Upper lobe of left lung (tissue), 6 donors: ENCODE measurements around the gene TSPEAR. TPM values are rescaled to one million over a fixed set of nuclear protein-coding genes. Genes with fewer than 3 reads are reported as not detected.

ENCODE experiments used
- ATAC-seq, 2 donors: fragments of 200-7000 bp; cut with Tn5 transposase; one replicate each; pipeline ENCODE4 v1.9.1; 2022; ENCODE audit warnings: mild to moderate bottlenecking in 2 of 2, moderate library complexity in 2 of 2; ENCODE audit not compliant: low FRiP score in 2 of 2
- DNase-seq, 2 donors: peaks; one replicate each; pipeline ENCODE4 v3.0.0-alpha.2; 2019 to 2020
- H3K27ac ChIP-seq, 4 donors: fragments of 200-600 bp; sonication (generic); one replicate each; pipeline ENCODE4 v1.5.1; 2016 to 2019
- H3K27me3 ChIP-seq, 4 donors: fragments of 200-600 bp; sonication (generic); one replicate each; pipeline ENCODE4 v1.5.1; 2017 to 2019
- H3K36me3 ChIP-seq, 4 donors: fragments of 200-600 bp; sonication (generic); one replicate each; pipeline ENCODE4 v1.5.1; 2016 to 2019
- H3K4me1 ChIP-seq, 4 donors: fragments of 200-600 bp; sonication (generic); one replicate each; pipeline ENCODE4 v1.5.1; 2018 to 2019
- H3K4me3 ChIP-seq, 4 donors: fragments of 200-600 bp; sonication (generic); one replicate each; pipeline ENCODE4 v1.5.1; 2017 to 2019; ENCODE audit warnings: mild to moderate bottlenecking in 2 of 4, moderate library complexity in 1 of 4
- H3K9me3 ChIP-seq, 4 donors: fragments of 200-600 bp; sonication (generic); one replicate each; pipeline ENCODE4 v1.5.1; 2018 to 2019
- EP300 ChIP-seq, 4 donors: sonication (generic); formaldehyde crosslinking; IDR thresholded peaks; one replicate each; pipeline ENCODE4 v1.5.1; 2017; ENCODE audit warnings: antibody characterized with exemption in 4 of 4, control low read depth in 2 of 4
- POLR2A ChIP-seq, 4 donors: fragments of 450-650 bp; IDR thresholded peaks; one replicate each; pipeline ENCODE4 v1.5.1; 2016 to 2017; ENCODE audit warnings: antibody characterized with exemption in 4 of 4, mild to moderate bottlenecking in 2 of 4
- POLR2AphosphoS5 ChIP-seq, 2 donors: sonication (generic); formaldehyde crosslinking; IDR thresholded peaks; one replicate each; pipeline ENCODE4 v1.5.1; 2017; ENCODE audit warnings: antibody characterized with exemption in 2 of 2
- WGBS, 2 donors: methylation state at CpG; one replicate each; pipeline ENCODE4 v1.1.5; 2017 to 2018; 5-methylcytosine and 5-hydroxymethylcytosine counted together
- small RNA-seq, 4 donors: library from RNA; depleted of rRNA; stranded (forward); fragments of <200 nt; gene quantifications; one replicate each; pipeline ENCODE3, GENCODE V24; 2016
- total RNA-seq, 6 donors: library from RNA; depleted of rRNA in 4 of 6; stranded (reverse); fragments of >200 nt in 4 of 6; gene quantifications; one replicate each; pipeline versions ENCODE4 v1.1.0 to v1.2.1, GENCODE V29; 2016 to 2021
- TF ChIP-seq, protein P1 (sequence below), 6 experiments: fragments of 450-650 bp in 4 of 6; fragments of 200-600 bp in 2 of 6; sonication (generic) in 2 of 6; IDR thresholded peaks; one replicate each; pipeline ENCODE4 v1.5.1; 2016 to 2019; ENCODE audit warnings: antibody characterized with exemption in 6 of 6
- donor health status: DM: no; HTN: no; CAD: no; lungs with moderate emphysema.
- donor health status: DM: no; HTN: yes; CAD: no; lungs with severe emphysema.

TSPEAR gene
- total RNA-seq, 6 donors from 2014 or later: 0.14 to 0.17 TPM; not detected in 4

DNA sequence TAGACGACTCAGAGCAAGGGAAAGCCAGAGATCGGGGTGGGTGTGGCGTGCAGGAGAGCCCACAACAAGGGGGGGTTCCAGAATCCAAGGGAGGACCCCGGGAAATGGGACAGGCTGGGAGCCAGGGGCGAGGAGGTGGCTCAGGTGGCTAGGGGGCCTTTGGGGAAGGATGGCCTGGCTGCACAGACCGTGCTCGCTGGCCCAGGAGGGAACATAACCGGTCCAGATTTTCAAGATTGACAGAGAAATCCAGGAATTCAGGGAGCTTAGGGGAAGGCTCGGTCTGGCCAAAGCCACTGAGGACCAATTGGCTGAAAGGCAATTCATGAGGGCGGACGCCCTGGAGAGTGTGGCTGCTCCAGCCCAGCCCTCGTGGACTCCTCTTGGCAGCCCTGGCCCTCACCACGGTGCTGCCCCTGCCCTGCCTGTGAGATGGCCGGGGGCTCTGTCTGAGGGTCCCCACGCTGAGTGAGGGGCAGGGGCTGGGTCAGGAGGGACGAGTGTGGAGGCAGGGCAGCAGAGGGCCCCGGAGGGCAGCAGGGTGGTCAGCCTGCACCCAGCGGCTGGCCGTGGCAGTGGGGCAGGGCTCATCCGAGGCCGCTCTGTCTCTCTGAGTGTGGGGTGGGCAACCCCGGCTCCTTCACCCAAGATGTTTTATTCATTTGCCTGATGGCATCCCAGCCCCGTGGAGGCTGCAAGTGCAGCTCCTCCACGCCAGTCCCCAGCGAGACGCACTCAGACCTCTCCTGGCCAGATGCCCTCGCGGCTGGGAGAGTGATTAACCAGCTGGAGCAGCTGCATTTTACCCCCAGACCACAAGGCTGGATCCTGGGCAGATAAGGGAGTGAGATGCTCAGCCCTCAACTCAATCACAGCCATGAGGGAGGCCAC is 261.7 kb downstream of the TSPEAR start:
- H3K27ac ChIP-seq: no peak overlapping the region
- TF ChIP-seq POLR2A (IDR thresholded peaks at IDR 0.05): no peak
- TF ChIP-seq POLR2AphosphoS5 (IDR thresholded peaks at IDR 0.05): no peak
- TF ChIP-seq EP300 (IDR thresholded peaks at IDR 0.05): no peak
- TF ChIP-seq, protein P1, sequence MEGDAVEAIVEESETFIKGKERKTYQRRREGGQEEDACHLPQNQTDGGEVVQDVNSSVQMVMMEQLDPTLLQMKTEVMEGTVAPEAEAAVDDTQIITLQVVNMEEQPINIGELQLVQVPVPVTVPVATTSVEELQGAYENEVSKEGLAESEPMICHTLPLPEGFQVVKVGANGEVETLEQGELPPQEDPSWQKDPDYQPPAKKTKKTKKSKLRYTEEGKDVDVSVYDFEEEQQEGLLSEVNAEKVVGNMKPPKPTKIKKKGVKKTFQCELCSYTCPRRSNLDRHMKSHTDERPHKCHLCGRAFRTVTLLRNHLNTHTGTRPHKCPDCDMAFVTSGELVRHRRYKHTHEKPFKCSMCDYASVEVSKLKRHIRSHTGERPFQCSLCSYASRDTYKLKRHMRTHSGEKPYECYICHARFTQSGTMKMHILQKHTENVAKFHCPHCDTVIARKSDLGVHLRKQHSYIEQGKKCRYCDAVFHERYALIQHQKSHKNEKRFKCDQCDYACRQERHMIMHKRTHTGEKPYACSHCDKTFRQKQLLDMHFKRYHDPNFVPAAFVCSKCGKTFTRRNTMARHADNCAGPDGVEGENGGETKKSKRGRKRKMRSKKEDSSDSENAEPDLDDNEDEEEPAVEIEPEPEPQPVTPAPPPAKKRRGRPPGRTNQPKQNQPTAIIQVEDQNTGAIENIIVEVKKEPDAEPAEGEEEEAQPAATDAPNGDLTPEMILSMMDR (IDR thresholded peaks at IDR 0.05): no peak
- no peaks in the 10 kb centered on the region for H3K36me3 ChIP-seq
- no peak for ATAC-seq
- no peak overlapping the region for H3K4me3 ChIP-seq
- H3K9me3 ChIP-seq: peaks cover 0 to 3% (median 0%) of the 10 kb centered on the region in 4 donors
- no peaks in the 10 kb centered on the region for H3K27me3 ChIP-seq
- WGBS, 2 donors: 63 to 69% methylated on average over 15 to 22 of the region's 28 CpGs
- peak in 1 of 2 donors; percentile 12 for DNase-seq
- H3K4me1 ChIP-seq: peaks cover 0 to under 1% (median under 1%) of the 10 kb centered on the region in 4 donors

DNA sequence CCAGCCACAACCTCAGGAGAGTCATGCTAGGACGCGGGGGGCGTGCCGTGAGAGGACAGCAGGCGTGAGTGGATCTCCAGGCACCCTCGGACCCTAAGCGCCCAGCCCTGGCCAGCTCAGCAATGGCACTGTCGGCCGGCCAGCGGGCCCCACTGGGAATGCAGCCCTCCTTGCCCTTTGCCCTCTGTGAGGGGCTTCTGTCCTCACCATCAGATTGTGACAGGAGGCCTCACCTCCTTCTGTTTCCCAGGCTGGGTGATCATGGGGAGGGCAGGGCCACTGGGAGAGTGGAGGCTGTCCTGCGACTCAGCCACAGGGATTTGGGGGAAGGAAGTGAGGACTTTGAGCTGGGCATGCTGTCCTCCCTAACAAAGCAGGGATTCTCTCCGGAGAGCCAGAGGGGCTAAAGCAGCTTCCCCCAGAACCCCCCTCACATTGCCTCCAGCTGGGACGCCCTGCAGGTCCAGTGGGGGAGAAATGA is 262.7 kb downstream of the TSPEAR start:
- Histone ChIP-seq H3K4me3 (no peak overlapping the region), H3K36me3 (no peaks in the 10 kb centered on the region), H3K27me3 (no peaks in the 10 kb centered on the region), H3K4me1 (no peaks in the 10 kb centered on the region), H3K9me3 (peaks cover 0 to 3% (median 0%) of the 10 kb centered on the region in 4 donors), H3K27ac (no peak overlapping the region)
- TF ChIP-seq POLR2A (IDR thresholded peaks at IDR 0.05): no peak
- TF ChIP-seq EP300 (IDR thresholded peaks at IDR 0.05): no peak
- TF ChIP-seq, protein P1 (IDR thresholded peaks at IDR 0.05): no peak
- TF ChIP-seq POLR2AphosphoS5 (IDR thresholded peaks at IDR 0.05): no peak
- peak; percentile 13 to 52 for DNase-seq
- ATAC-seq: no peak
- 71 to 73% methylated on average over 8 to 13 of the region's 13 CpGs for WGBS, 2 donors

Small RNA genes lying within 50 kb of the gene (small RNA-seq; reads per million reads assigned to genes)
- gene KRTAP12-6P: 0 reads per million in 4 donors

Other genes starting within 250 kb of the TSPEAR start
- gene KRTAP10-1, start 171.4 kb downstream of the TSPEAR start, total RNA-seq: not detected
- gene KRTAP10-2, start 160.1 kb downstream of the TSPEAR start, total RNA-seq: not detected
- not detected for gene KRTAP10-3, start 152.8 kb downstream of the TSPEAR start, total RNA-seq
- gene KRTAP10-4, start 137.8 kb downstream of the TSPEAR start, total RNA-seq: not detected
- not detected for gene KRTAP10-5, start 131.0 kb downstream of the TSPEAR start, total RNA-seq
- not detected for gene KRTAP10-6, start 119.1 kb downstream of the TSPEAR start, total RNA-seq
- gene KRTAP10-7, start 111.0 kb downstream of the TSPEAR start, total RNA-seq: not detected
- not detected for gene KRTAP10-8, start 99.5 kb downstream of the TSPEAR start, total RNA-seq
- gene KRTAP10-9, start 84.5 kb downstream of the TSPEAR start, total RNA-seq: not detected
- not detected for gene KRTAP10-10, start 74.2 kb downstream of the TSPEAR start, total RNA-seq
- gene KRTAP10-11, start 65.2 kb downstream of the TSPEAR start, total RNA-seq: not detected
- not detected for gene KRTAP12-4, start 56.9 kb downstream of the TSPEAR start, total RNA-seq
- gene KRTAP12-3, start 53.6 kb downstream of the TSPEAR start, total RNA-seq: not detected
- not detected for gene KRTAP12-2, start 44.6 kb downstream of the TSPEAR start, total RNA-seq
- not detected for gene KRTAP12-1, start 29.4 kb downstream of the TSPEAR start, total RNA-seq
- not detected for gene KRTAP10-12, start 14.4 kb downstream of the TSPEAR start, total RNA-seq
- 100 to 1,000 TPM in 1 of 6 donors, 10 to 100 TPM in 5; 74.4 to 218 (median 80.1) TPM for gene UBE2G2, start 90.2 kb upstream of the TSPEAR start, total RNA-seq
- 10 to 100 TPM; 46.1 to 97.6 (median 73.2) TPM for gene SUMO3, start 106.5 kb upstream of the TSPEAR start, total RNA-seq
- gene PTTG1IP, start 162.1 kb upstream of the TSPEAR start, total RNA-seq: 100 to 1,000 TPM; 150 to 316 (median 247) TPM
- 100 to 1,000 TPM in 5 of 6 donors, 10 to 100 TPM in 1; 73.1 to 435 (median 149) TPM for gene ITGB2, start 209.3 kb upstream of the TSPEAR start, total RNA-seq
- 10 to 100 TPM in 5 of 6 donors, 1 to 10 TPM in 1; 5.5 to 34.6 (median 22.8) TPM for gene SLX9, start 228.5 kb upstream of the TSPEAR start, total RNA-seq